ENCODE results near the gene TMC4. TPM values are rescaled to one million over a fixed set of nuclear protein-coding genes. Genes with fewer than 3 reads are reported as not detected.
"Not testable (repeated sequence)": the region's sequence is repeated elsewhere in the genome, so short reads cannot be mapped to it uniquely, and the experiment has no call there.

The TMC4 gene
- total RNA-seq, 2 donors from 2014 or later, result 0.38 to 1.1 TPM

DNA sequence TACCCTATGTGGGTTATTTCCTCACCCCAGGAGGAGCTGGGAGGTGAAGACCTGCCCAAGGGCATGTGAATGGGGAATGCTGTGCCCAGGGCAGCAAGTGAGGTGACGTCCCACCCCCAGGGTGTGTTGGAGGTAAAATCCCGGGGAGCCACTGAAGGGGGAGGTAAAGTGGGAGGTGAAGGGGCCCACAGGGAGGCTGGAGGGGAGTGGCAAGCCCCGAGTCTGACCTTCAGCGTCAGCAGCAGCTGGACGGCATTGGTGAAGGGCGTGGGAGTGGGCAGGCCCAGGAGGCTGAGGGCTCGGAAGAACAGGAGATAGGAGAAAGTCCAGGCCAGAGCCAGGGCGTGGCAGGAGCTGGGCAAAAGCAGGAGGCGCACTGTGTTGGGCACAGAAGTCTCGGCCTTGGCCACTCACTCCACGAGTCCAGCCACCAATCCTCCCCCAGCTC lies 14.0 kb upstream of the TMC4 start:
- intact Hi-C loops (cut with DNase I), result no loop called here
- DNase-seq, result no peak
- no peak for ATAC-seq

GRCh38 chr19:54186351-54186750 lies 13.4 kb upstream of the TMC4 start:
- ATAC-seq (no peak), DNase-seq (no peak)
- intact Hi-C loops (cut with DNase I), result no loop called here

GRCh38 chr19:54183431-54183830 lies 10.5 kb upstream of the TMC4 start:
- ATAC-seq, result no peak
- intact Hi-C loops (cut with DNase I), result no loop called here
- DNase-seq, result no peak

- DNase-seq; intact Hi-C loops (cut with DNase I); ATAC-seq: not testable (repeated sequence)
These were observed 8.9 kb upstream of the TMC4 start for GRCh38 chr19:54181894-54182293.

GRCh38 chr19:54180691-54181091 lies 7.7 kb upstream of the TMC4 start:
- DNase-seq (no peak), ATAC-seq (no peak)
- intact Hi-C loops (cut with DNase I), result no loop called here

- peak in 1 of 2 donors; percentile 14 for ATAC-seq
- intact Hi-C loops (cut with DNase I), result no loop called here
- no peak for DNase-seq
These were observed 7.0 kb upstream of the TMC4 start for GRCh38 chr19:54179921-54180461.

DNA sequence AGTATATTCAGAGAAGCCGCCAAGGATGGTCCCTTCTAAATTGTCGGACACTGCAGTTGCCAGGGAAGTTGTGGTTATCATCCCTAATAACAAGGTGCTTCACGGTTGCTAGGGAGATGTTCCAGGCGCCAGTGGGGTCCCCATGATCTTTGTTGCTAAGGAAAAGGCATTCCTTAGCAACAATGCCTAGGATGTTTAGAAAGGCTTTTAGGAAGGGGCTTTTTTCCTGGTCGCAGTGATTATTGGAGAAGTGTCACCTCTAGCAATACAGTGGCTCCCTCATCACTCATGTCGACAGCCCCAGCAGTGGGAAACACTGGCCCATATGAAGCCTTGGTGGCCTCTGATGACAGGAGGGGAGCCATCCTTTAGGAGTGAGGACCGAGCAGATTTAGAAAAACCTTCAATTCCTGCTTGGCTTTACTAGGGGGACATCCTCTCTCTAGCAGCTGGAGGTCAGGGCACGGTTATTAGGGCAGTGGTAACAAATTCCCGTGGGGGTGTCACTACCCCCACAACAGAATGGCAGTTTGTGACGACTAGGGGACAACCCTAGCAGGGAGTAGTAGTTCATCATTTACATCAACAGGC lies 6.4 kb upstream of the TMC4 start:
- DNase-seq (no peak), ATAC-seq (no peak)
- intact Hi-C loops (cut with DNase I), result no loop called here

DNA sequence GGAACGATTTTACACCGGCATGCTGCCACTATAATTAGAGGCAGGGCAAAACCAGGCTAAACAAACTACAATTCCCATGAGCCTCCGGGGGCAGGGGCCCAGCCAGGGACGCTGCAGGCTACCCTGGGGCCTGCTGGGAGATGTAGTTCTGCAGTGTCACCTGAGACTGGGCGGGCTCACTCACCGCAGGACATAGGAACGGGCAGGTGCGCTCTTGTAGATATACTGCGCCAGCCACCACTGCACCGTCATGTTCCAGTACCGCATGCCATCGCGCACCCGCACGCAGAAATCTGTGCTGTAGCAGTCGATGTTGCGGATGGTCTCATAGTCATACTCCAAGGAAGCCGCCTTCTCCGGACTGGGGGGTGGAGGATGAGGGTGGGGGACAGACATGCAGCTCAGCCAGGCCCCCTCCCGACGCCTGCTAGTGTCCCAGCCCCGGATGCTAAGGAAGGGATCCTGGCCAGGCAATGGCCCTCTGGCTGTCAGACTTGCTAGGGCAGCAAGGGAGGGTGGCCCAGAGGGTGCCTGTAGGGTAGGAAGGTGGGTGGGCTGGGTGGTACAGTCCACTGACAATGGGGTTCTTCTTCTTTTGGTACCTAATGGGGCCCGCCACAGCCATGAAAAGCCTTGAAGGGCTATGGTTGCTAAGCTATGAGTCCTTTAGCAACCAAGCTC lies 5.8 kb upstream of the TMC4 start:
- DNase-seq, result no peak
- peak; percentile 74 to 81 for ATAC-seq
- intact Hi-C loops (cut with DNase I), result no loop called here

DNA sequence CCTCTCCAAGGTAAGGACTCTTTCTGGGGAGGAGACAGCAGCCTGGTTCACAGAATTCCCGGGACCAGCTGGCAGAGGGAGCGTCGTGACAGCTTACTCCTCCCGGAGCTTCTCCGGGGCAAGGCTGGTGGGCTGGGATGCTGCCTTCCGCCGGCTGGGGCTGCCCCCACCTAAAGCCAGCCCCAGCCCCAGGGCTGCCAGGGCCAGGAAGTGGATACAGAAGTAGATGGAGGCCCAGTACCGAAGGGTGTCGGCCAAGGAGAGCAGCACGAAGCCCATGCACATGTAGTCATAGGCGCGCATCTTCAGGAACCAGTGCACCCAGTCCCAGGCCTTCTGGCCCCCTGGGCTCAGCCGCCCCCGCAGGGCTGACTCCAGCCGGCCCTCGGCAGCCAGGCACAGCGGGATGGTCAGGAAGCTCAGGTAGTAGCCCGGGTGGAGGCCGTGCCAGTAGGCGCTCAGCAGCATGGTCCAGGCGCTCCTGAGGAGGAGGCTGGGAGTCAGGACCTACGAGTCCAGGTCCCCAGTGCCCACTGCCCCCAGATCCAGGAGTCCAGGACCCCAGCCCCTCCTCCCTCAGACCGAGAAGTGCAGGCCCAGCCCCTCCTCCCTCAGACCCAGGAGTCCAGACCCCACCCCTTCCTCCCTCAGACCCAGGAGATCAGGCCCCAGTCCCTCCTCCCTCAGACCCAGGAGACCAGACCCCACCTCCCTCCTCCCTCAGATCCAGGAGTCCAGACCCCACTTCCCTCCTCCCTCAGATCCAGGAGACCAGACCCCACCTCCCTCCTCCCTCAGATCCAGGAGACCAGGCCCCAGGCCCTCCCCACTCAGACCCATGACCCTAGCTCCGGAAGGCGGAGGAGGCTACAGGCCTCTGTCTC lies 1.2 kb upstream of the TMC4 start:
- ATAC-seq (no peak), DNase-seq (no peak)
- intact Hi-C loops (cut with DNase I), result no loop called here

DNA sequence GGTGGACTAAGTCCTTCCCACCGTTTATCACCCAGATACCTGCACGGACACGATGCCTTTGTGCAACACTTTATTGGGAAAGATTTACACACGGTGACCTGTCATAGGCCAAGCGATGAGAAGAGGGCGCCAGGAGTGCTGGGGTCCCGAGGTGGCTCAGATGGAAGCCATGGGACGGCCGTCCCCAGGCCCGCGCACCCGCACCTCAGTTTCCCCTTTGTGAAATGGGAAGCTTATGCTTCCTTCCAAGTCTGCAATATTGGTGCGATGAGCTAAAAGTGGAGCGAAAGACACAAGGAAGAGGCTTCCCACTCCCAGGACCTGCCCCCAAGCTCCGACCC lies 369 bp upstream of the TMC4 start:
- DNase-seq (no peak), ATAC-seq (no peak)
- intact Hi-C loops (cut with DNase I), result no loop called here

DNA sequence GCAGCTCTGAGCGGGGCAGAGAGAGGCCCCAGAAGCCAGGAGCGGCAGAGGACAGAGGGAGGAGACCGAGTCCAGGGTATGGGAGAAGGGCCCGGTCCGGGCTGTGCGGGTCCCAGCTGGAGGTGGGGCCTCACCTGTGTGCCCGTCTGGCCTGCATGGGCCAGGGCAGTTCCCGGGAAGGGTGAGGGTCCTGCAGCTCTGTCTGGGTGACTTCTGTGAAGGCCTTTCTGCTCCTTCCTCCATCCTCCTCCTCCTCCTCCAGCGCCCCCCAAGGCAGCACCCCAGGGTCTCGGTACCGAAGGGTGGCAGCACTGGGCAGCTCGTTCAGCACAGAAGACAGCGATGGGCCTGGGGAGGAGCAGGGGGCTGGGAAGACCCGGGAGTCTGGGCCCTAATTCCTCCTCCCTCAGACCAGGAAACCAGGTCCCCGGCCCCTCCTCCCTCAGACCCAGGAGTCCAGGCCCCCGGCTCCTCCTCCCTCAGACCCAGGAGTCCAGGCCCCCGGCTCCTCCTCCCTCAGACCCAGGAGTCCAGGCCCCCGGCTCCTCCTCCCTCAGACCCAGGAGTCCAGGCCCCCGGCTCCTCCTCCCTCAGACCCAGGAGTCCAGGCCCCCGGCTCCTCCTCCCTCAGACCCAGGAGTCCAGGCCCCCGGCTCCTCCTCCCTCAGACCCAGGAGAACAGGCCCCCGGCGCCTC lies 1.1 kb downstream of the TMC4 start:
- DNase-seq, result not testable (repeated sequence)

DNA sequence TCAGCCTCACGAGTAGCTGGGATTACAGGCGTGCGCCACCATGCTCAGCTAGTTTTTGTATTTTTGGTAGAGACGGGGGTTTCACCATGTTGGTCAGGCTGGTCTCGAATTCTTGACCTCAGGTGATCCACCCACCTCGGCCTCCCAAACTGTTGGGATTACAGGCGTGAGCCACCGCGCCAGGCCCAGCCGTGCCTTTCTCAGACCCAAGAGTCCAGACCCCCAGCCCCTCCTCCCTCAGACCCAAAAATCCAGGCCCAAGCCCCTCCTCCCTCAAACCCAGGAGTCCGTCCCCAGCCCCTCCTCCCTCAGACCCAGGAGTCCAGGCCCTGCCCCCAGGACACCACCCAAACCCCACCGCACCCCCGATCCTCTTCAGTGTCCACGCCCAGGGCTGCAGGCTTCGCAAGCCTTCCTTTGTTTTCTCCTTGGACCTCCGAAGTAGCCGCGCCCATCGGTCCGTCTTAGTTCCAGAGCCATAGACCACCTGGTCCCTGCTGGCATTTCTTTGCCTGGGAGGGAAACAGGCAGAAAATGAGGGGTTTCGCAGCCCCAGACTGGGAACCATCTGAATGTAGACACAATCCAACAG lies 3.7 kb downstream of the TMC4 start:
- intact Hi-C loops (cut with DNase I), result loop anchor here in 1 of 2 donors (5.0 kb wide), 1 partner anchor 63 kb away; no protein-coding TSS in a partner anchor
- ATAC-seq (no peak), DNase-seq (no peak)

More for the DNA sequence above, 1.1 kb downstream of the TMC4 start:
- intact Hi-C loops (cut with DNase I); ATAC-seq: not testable (repeated sequence)

- ATAC-seq, result peak; percentile 83 to 91
- intact Hi-C loops (cut with DNase I), result loop anchor here (1.0 to 5.0 kb wide), 2 partner anchors 63 to 64 kb away; no protein-coding TSS in a partner anchor
- DNase-seq, result peak; percentile 92
These were observed 4.6 kb downstream of the TMC4 start for GRCh38 chr19:54168174-54168917.

GRCh38 chr19:54165222-54165621 lies 7.7 kb downstream of the TMC4 start:
- DNase-seq (no peak), ATAC-seq (no peak)
- intact Hi-C loops (cut with DNase I), result loop anchor here in 1 of 2 donors (5.0 kb wide), 1 partner anchor 67 kb away; no protein-coding TSS in a partner anchor

DNA sequence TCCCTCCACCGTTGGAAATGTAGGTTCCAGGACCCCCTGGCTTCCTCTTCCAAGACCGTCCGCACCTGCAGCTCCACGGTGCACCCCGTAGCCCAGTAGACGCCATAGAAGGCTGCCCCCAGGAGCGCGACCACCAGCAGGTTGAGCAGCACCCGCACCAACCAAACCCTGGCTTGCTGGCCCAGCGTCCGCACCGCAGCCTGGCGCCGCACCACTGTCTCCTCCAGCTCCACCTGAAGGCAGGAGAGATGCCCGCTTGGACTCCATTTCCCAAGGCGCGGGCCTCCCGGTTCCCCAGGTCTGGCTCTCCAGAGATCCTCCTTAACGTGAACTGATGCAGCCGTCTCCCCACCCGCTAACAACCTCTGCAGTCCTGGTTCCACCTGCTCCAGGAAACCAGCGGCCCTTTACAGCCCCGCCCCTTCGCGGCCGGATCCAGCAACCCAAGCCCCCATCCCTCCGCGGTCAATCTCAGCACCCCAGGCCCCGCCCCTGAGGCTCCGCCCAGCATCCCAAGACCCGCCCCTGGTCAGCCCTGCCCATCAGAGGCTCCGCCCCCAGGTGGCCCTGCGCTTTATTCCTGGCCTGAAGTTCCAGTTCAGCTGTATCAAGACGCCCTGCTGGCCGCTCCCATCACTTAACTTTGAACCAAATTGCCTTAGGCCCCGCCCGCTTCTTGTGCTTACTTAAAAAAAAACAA lies 8.4 kb downstream of the TMC4 start:
- no peak for DNase-seq
- intact Hi-C loops (cut with DNase I), result loop anchor here in 1 of 2 donors (5.0 kb wide), 1 partner anchor 68 kb away; no protein-coding TSS in a partner anchor
- ATAC-seq, result peak in 1 of 2 donors; percentile 29

GRCh38 chr19:54162884-54163283 lies 10.1 kb downstream of the TMC4 start:
- intact Hi-C loops (cut with DNase I), result no loop called here
- ATAC-seq, result no peak
- DNase-seq, result no peak

GRCh38 chr19:54162241-54162805 lies 10.6 kb downstream of the TMC4 start:
- peak; percentile 33 to 48 for ATAC-seq
- intact Hi-C loops (cut with DNase I), result no loop called here
- DNase-seq, result peak; percentile 91

Data from left cardiac atrium (tissue), 4 donors.